Activated CD4-positive, alpha-beta T cell treated with anti-CD3 and anti-CD28 coated beads, Interleukin-2, Interleukin-6, amounts not matched to agents 100 ng/mL and 50 ng/mL, durations not matched to agents 16 hours and 8 hours (primary cell): ENCODE results near the gene AGBL4.

Experiments used
- DNase-seq: peaks from one replicate; pipeline ENCODE4 v3.0.0-alpha.2; 2020

The AGBL4 gene

DNA sequence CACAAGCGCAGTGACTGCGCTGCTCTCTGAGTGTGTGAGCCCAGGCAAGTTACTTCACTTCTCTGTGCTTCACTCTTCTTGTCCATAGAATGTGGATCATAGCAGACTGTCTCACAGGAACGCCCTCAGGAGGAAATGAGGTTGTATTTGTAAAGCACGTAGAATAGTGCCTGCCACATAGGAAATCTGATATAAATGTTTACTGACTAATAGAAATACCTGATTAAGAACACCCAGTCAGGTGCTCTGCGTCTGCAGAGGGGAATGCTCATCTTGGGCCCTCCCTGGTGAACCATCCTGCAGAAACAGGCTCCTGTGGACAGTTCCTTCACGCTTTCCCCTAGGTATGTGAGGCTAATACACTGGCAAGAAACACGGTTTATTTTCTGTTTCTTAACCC, 1347.4 kb downstream of the AGBL4 start:
- DNase-seq, result no peak

DNA sequence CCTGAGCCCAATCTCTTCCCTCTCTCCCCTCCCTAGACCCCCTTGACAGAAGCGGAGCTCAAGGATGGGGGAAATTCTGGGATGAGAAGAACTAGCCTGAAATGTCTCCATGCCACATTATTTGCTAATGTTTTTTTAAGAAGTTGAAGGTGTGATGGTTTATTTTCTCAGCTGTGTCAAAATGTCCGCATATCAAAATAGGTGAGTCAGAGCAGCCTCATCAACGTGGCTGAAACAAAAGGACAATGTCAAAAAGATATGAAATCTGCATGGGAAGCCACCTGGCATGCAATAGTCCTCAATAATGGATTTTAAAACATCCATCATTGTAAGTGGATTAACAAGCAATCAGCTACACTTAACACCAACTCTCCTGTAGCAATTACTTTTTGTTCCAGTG, 1348.5 kb downstream of the AGBL4 start:
- no peak for DNase-seq

DNA sequence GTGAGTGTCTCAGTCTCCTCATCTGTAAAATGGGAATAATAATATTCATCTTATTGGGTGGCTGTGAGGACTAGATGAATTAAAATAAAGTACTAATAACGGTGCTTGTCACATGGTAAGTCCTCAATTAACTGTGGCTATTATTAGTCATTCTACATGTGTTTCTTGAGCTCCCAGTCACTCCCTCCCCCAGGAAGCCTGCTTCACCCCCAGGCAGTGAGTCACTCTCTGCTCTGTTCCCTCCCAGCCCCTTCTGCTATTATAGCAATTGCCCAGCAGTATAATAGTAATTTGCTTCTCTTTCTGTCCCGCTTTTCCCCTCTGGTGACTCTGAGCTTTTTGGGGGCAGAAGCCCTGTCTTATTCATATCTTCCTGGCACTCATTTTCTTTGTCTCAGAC, 1349.1 kb downstream of the AGBL4 start:
- no peak for DNase-seq

DNA sequence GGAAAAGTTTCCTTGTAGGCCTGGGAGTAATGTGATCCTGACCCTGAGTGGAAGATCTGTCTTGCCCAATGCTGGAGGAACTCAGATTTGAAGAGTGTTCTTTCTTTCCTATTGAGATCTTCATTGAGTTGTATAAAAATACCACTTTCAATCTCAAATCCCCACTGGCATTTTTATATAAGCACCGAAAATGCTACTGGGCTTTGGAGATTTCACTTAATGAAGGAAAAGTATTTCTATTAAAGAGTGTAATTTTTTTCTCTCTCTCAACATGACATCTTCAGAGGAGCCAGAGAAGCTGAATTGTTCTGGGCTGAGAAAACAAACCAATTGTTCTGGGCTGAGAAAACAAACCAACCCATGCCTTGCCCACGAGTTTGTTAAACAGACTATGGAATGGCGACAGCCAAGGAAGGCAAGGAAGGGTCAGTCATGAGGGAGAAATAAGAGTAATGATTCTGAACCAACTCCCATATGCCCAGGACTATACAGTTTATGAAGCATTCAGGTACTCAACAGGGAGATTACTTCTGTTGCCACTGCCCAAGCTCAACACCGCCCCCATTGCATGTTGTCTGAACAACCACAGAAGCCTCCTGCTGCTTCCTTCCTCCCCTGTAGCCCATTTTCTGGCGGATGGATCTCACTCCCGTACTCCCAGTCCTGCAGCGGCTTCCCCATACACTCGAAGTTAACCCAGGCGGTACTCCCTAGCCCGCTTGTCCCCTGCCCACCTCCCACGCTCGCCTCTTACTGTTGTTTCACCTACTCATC, 1350.2 kb downstream of the AGBL4 start:
- DNase-seq, result no peak

DNA sequence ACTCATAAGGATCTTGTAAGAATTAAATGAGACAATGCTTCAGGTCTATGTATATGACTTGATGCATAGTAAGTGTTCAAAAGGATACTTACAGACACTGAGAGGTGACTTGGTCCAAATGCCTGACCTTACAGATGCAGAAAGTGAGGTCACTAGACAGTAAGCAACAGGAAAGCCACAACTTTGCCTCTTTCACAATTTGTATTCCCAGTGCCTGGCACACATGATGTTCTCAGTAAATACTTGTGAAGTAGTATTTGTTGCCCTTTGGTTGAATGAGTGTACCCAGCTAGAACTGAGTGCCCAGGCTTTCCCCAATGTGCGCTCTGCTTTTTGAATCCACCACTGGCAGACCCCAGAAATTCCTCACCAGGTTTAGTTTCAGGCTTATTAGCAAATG, 1352.2 kb downstream of the AGBL4 start:
- no peak for DNase-seq

DNA sequence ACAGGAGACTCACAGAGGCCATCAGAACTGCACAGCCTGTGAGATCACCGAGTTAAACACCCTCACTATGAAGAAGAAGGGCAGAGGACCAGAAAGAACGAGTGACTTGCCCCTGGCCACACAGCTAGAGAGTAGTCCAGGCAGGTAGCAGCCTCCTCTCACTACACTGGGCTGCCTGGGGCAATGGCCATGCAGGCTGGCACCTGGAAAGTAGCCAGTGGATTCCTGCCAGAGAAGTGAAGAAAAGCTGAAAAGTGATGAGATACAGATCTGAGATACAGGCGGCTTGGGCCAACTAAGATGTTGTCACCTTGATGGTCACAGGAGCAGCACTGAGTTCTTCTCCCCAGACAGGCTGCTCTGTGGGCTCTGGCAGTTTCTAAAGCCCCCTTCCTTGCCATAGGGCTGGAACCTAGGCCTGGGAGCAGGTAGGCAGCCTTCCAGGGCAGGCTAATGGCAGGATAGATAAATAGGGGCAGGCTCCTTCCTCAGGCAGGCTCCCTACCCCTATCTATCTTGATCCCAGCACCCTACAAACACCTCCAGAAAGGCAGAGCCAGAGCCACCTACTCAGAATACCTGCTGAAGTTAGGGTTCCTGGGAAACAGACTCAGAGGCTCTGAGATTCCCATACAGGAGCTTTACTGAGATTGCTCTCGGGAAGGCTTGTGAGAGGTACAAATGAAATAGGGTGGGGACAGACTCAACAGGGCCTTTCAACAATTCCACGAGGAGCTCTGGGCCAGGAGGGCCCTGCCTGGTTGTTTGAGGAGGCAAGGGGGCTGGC, 1353.3 kb downstream of the AGBL4 start:
- no peak for DNase-seq

DNA sequence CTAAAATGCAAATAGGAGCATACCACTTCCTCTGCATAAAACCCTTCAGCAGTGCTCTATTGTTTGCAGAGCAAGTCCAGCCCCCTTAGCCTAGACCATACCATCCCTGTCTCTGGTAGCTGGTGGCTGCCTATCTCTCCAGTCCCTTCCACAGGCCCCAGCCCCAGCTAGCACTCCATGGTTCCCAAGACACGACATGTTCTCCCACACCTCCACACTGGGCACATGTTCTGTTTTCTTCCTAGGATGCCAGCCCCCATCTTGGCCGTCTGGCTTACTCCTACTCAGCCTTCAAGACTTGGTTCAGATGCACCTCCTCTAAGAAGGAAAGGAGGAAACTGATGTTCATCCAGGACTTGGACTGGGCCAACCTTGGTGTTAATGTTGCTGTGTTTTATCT, 1355.4 kb downstream of the AGBL4 start:
- no peak for DNase-seq

DNA sequence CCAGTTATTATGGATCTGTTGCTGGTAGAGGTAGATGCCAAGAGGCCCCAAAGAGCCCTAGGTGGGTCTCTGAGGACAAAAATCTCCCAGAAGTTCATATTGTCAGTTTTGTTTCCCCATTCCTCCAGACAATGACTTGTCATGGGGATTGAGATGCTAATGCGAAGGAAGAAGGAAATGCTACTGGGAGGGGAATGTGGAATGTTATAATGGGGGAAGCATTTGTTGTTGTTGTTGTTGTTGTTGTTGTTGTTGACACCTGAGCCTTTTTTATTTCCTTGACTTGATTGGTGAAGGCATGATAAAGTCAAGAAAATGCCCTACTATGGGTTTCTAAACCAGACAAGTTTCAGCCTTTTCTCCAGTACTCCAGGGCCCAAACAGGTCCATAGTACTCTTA, 1356.0 kb downstream of the AGBL4 start:
- DNase-seq, result no peak

DNA sequence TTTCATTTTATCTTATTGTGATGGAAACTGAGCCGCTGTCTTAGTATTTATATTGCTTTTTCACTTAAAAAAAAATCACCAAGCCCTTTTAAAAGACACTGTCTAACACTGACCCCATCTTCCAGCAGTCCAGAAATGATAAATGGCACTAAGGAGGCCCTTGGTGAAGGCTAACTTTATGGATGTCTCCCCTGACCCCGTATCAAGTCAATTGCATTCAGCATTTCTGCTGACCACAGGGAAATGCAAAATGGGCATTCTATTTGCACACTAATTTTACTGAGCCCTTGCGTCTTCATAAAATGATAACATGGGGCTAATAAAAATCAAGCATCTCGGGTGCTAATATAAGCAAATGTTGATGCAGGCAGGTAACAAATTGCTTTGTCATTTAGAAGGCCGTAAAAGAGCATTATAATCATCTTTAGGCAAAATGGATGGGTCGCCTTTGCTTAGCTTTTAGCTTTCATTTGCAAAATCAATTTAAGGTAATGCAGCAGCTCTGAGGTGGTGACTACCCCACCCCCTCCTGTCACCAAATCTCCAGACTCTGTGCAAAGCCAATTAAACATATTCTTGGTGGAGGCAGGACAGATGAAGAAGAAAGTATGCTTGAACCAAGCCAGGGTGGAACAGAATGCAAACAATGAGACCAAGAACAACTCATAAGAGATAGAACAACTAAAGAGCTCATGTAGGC, 1357.9 kb downstream of the AGBL4 start:
- DNase-seq, result no peak

DNA sequence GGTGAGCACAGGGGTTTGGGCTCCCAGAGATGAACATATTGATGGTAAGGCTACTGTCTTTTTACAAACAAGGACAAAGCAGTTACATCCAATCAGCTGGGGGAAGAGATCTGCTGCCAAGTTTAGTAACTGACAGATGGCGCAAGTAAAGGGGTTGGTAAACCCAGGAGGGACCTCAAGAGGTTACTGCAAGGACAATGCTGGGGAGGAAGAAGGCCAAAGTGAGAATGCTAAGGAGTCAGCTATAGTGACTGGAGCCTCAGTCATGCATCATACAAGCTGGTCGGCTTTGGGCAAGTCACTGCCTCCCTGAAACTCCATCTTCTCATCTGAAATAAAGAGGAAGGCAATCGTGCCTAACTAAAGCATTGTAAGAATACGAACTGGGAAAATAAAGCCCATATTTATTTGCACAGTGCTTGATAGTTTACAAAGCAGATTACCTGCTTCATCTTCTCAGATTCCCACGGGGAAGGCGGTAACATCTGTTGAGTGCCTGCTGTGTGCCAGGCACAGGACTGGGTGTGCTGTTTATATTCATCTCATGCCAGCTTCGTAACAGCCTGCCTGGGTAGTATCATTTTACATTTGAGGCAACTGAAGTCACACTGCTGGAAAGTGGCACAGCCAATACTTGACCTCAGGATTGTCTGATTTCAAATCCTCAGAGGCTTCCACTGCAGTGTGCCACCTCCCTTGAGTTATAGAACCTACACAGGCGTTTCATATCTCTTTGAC, 1361.9 kb downstream of the AGBL4 start:
- DNase-seq, result no peak

DNA sequence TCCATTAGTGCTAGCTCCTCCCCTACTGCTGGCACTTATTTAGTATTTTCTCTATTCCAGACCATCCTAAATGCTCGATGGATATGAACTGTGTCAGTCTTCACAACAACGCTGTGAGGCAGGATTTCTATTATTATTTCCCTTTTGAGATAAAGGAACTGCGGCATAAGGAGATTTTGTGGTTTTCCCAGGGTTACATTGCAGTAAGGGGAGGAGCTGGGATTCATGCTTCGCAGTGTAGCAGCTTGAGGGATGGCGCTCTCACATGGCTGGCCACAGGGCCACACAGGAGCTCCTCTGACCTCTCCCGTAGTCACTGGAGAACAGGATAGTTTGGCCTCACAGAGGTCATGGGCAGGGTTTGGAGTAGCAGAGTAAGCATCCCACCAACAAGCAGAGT, 1364.0 kb downstream of the AGBL4 start:
- DNase-seq, result no peak

DNA sequence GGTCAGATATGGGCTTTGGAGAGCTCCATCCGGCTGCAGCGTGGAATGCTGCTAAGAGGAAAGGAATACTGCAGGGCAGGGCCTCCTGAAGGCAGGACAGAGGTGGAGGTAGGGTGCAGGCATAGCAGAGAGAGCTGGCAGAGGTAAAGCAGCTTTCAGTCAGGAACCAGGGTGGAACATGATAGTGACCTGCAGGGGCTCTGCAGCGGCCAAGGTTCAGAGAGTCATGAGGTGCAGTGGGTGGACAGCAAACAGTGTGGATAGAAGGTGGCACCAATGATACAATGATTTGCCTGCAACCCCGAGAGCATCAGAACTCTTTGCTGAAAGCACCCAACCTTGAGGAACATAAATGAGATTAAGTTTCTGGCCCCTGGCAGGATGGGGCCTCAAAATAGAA, 1366.3 kb downstream of the AGBL4 start:
- DNase-seq, result no peak

DNA sequence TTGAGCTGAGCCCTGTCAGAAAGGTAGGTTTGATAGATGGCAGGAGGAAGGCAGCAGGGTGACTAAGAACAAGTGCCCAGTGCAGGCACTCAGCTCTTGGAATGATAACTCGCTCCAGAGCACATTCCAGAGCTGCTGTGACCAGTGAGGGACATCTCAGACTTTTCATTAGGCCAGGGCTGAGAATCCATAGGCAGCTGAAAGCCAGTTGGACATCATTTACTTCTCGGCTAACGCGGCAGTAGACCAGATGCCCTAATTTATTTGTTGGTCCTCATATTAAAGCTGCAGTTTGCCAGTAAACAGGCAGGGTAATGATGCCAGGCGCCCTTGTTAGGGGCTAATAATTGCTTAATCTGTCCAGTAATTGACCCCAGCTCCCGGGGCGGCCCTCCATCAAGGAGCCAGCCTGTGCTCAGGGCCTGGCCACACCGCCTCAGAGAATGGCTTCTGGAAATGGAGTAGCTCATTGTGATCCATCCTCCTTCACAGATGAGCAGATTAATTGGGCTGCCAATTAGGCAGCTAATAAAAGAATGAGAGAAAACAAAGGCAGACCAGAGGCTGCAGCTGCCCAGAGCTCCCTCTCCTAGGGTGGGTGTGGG, 1369.0 kb downstream of the AGBL4 start:
- DNase-seq, result no peak

DNA sequence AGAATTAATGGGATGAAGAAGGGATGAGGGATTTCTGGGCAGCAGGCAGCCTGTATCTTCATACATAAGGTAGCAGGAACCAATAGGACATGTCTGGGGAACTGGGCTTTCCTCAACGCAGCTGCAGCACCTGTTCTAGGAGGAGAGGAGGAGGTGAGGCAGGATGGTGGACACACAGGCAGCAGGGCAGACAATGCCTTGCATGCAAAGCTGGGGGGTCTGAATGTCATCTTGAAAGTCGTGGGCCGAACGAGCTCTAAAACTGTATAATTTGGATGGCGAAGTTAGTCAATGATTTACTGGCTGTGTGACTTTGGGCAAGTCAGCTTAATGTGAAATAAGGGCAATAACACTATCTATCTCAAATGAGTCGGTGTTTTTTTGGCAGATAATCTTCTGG, 1371.4 kb downstream of the AGBL4 start:
- no peak for DNase-seq

DNA sequence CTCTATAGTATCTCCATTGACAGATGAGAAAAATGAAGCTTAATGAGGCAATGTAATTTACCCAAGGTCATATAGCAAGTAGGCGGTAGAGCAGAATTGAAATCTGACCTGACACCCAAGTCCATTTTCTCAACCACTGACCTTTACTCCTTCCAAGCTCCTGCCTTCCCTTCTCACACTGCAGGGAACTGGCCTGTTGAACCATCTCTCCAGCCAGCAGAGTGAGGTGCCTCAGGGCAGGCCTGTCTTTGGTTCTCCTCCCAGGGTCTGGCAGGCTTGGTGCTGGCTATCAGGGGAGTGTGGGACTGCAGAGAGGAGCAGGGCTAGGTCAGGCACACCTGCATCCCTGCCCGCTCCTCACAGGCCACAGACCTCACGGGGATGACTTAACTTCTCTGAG, 1373.9 kb downstream of the AGBL4 start:
- no peak for DNase-seq

DNA sequence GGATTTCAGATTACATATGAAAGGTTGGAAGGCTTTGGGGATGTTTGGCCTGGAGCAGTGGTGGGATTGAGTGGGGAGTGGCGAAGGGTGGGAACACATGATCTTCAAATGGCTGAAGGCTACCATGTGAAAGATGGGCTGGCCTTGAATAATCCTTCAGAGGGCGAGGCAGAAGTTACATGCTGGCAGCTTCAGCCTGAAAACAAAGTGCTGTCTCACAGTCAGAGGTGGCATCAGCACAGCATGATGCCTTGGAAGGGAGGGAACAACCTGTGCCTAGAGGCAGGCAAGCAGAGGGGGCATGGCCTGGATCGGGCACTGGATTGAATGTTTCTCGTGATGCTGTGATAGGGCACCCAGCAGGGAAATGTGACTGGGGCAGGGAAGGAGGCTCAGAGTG, 1377.9 kb downstream of the AGBL4 start:
- DNase-seq, result no peak

DNA sequence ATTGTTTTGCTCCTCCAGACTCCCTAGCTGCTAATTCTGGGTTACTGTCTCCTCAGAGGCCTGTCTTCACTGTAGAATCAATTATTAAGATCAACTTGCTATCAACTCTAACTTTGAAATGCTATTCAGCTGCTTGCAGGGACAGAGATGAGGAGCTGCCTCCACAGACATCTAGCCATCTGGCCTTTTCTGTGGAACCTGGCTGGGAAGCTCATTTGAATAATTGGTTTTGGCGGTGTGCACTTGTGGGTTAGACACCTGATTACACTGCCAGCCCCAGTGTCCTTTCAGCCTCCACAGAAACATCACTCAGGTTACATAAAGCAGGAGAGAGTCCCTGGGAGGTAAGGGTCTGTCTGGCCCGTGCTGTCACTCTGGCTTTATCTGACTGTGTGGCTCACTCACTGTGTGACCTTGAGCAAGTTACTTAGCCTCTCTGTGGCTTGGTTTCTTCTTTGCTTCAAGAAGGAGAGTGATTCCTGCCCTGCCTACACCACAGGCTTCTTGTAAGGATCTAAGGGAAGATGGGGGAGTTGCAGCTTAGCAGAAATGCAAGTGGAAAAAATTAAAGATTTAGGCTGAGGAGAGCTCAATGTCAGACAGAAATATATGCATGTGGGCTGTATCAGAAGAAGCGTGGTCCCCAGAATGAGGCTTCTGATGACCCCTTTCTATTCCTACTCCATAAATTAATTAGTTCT, 1378.7 kb downstream of the AGBL4 start:
- no peak for DNase-seq

DNA sequence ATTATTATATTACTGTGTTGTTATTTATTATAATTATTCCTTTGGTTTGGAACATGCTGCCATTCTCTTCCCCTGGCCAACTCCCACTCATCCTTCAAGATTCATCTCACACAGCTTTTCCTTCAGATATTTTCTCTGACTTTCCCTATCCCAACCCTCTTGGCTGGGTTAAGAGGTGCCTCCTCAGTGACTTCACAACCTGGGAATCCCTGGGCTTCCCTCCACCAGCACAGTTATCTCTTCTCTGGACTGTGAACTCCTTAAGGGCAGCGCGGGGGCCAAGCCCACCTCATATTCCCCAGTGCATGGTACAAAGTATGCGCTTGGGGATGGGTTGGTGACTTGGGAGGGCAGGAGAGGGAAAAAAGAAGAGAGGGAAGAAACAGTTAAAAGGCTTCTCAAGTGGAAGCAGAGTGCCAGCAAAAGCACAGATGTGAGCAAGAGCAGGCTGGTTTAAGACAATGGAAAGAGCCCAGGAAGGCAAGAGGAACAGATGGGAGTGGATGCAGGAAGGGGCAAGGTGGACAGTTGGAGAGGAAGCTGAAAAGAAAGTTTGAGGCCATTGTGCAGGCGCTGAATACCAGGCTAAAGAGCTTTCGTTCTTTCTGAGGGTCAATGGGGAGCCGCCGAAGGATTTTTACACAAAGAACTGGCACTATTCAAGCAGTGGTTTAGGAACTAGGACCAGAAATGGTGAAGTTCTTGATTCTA, 1379.4 kb downstream of the AGBL4 start:
- DNase-seq, result no peak

DNA sequence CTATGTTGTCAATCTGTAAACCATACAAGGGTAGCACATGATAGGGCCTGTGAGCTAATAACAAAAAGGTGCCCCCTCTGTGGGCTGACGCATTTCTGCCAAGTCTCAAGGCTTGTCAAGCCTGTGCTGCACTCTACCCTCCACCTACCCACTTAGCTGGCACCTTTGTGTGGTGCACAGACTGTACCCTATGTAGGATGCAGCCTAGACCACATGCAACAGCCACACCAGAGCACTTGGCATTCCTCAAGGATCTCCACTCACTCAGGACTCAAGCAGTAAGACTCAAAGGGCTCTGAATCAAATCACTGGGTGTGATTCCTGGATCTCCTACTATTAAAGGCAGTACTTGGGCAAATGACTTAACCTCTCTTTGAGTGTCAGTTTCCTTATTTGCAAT, 1380.6 kb downstream of the AGBL4 start:
- DNase-seq, result no peak

DNA sequence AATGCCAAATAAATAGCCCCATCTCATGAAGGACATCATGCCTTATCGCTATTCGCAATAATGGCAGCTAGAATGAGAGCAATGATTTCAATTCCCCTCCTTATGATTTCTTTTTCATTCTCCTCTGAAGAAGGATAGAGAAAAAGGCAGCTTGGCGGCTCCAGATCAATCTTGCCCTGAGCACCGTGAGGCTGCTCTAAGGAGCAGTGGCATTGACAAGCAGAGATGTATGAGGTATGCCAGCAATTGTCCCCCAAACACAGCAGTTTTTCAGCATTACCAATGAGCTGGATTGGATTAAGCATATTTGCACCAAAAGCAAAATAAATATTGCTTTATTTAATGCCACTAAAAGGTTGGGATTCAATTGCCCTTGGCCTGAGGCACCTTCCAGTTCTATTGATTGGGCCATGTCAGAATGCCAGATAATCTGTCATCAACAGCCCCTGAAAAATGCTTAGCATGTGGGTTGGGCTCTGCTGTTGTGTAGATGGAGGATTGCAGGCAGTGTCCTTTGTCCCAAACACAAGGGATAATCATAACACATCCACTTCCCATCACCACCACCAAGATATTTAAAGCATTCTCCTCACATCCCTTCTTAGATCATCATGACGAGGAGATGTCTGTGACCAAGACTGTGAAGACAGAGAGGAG, 1382.8 kb downstream of the AGBL4 start:
- DNase-seq, result no peak

DNA sequence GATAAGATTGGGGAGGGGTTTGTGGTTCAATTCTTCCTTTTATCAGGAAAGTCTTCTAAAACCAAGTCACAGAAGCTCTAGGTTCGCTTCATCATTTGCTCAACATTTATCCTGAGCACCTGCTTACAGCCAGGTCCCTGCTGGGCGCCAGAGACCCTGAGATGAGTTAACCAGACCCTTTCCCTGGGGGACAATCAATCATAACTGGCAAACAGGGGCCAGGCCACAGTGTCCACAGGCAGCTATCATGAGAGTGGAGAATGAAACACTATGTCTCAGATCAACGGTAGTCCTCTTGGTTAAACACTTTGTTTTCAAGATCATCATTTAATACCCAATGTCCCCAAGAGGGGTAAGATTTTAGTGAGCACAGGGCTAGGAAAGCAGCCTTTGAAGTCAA, 1393.9 kb downstream of the AGBL4 start:
- DNase-seq, result no peak
